ENCODE data around the gene IWS1.

IWS1 gene

DNA sequence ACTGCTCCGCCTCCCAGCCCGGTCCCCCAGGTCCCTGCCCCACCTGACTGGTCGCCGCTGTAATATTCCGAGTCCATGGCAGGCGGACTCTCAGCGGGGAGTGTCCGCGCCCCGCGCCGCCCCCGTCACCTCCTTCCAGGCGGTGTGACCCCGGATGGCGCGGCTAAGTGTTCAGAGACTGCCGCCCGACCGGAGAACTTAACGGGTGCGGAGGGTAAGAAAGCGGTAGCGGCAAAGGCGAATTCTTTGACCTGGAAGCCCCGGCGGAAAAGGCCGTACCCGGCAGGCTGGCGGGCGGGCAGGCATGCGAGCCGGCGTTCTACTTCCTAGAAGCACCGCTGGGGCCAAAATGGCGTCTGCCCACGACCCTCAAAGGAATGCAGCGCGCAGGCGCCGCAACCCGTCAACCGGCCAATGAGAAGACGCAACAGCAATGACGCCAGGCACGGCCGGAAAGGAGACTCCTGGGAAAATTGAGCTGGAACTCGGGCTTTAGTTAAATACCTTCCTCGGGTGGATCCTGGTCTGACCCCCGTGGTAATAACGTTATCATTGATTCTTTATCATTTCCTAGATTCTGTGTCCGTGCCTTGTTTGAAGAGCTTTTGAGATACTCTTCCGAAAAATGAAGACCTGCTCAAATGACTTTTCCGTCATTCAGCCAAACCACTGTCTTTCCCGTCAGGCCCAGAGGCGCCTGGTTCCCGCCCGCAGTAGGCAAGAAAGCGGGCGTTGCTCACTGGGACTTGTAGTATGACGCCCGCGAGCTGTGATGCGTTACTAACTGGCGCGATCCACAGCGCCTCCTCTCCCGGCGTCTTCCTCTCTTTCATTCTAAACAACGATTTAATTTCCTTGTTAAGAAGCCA lies at the start of gene IWS1:
TSS of gene IWS1 (minus strand) at position 358 of the 869 bp plus-strand sequence. CDS start at position 77, 281 bp downstream.
- ChIA-PET CTCF (no interaction called here), POLR2A (interaction anchor here (0.7 to 2.0 kb wide), 25 partner anchors 8 to 309 kb away, joined by 3 to 33 read pairs (median 5); partner anchors contain the start of genes ERCC3 and MYO7B)
- peak; percentile 32; the same call in 1 of the 2 replicates for TF ChIP-seq ELF4 (IDR thresholded peaks at IDR 0.05)
- no peak for TF ChIP-seq SUZ12 (IDR thresholded peaks at IDR 0.05)
- TF ChIP-seq L3MBTL2 (conservative IDR thresholded peaks at IDR 0.05) = peak; percentile 88
- peak; percentile 94 for DNase-seq (ENCODE audit: extremely low spot score)

GRCh38 chr2:127575941-127576432 lies 49.7 kb upstream of the IWS1 start:
- ChIA-PET CTCF (interaction anchor here (1.9 kb wide), 1 partner anchor 15 kb away, joined by 8 read pairs; no protein-coding TSS in a partner anchor), POLR2A (no interaction called here)
- no peak for TF ChIP-seq ARNT (IDR thresholded peaks at IDR 0.05)
- TF ChIP-seq HDGF (IDR thresholded peaks at IDR 0.05; ENCODE audit: borderline replicate concordance) = no peak
- no peak for TF ChIP-seq FOXA1 (IDR thresholded peaks at IDR 0.05)
- TF ChIP-seq NFRKB (IDR thresholded peaks at IDR 0.05) = no peak
- TF ChIP-seq SP1 (IDR thresholded peaks at IDR 0.05) = no peak
- no peak for TF ChIP-seq L3MBTL2 (conservative IDR thresholded peaks at IDR 0.05)
- TF ChIP-seq FOXK2 (IDR thresholded peaks at IDR 0.05) = no peak
- TF ChIP-seq ELF4 (IDR thresholded peaks at IDR 0.05) = no peak
- TF ChIP-seq BHLHE40 (IDR thresholded peaks at IDR 0.05; ENCODE audit: borderline replicate concordance) = no peak
- no peak for TF ChIP-seq LEF1 (IDR thresholded peaks at IDR 0.05; ENCODE audit: borderline replicate concordance)
- TF ChIP-seq TARDBP (IDR thresholded peaks at IDR 0.05) = no peak
- TF ChIP-seq PKNOX1 (IDR thresholded peaks at IDR 0.05) = no peak
- DNase-seq (ENCODE audit: extremely low spot score) = no peak

- no peak for TF ChIP-seq FOXK2 (IDR thresholded peaks at IDR 0.05)
- TF ChIP-seq PKNOX1 (IDR thresholded peaks at IDR 0.05) = no peak
- TF ChIP-seq ARNT (IDR thresholded peaks at IDR 0.05) = no peak
- no peak for TF ChIP-seq BHLHE40 (IDR thresholded peaks at IDR 0.05; ENCODE audit: borderline replicate concordance)
- TF ChIP-seq SUZ12 (IDR thresholded peaks at IDR 0.05) = no peak
- no peak for TF ChIP-seq L3MBTL2 (conservative IDR thresholded peaks at IDR 0.05)
- no peak for TF ChIP-seq LEF1 (IDR thresholded peaks at IDR 0.05; ENCODE audit: borderline replicate concordance)
- TF ChIP-seq SP1 (IDR thresholded peaks at IDR 0.05) = no peak
- no peak for TF ChIP-seq CTBP1 (IDR thresholded peaks at IDR 0.05; ENCODE audit: borderline replicate concordance)
- TF ChIP-seq FOXA1 (IDR thresholded peaks at IDR 0.05) = no peak
- TF ChIP-seq HDGF (IDR thresholded peaks at IDR 0.05; ENCODE audit: borderline replicate concordance) = no peak
- no peak for TF ChIP-seq FOXM1 (IDR thresholded peaks at IDR 0.05; ENCODE audit: borderline replicate concordance)
- ChIA-PET POLR2A (no interaction called here), CTCF (interaction anchor here (1.9 kb wide), 1 partner anchor 16 kb away, joined by 8 read pairs; no protein-coding TSS in a partner anchor)
- DNase-seq (ENCODE audit: extremely low spot score) = no peak
These were observed 49.0 kb upstream of the IWS1 start for GRCh38 chr2:127575185-127575765.

DNA sequence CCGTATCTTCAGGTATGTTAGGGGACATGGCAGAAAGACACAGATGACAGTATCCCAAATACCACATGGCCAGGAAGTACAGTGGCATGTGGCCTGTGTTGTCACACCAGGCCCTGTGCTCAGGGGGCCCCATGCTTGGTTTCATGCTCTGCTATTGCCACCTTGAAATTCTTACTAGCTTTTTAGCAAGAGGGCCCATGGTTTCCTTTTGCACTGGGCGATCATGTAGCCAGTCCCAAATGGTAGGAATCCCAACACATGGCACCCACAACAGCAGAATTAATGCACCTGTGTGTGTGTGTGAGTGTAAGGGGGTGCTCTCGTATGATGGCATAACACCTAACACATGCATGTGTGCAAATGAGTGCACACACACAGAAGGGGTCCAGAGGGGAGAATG lies 48.4 kb upstream of the IWS1 start:
- ChIA-PET CTCF (interaction anchor here (1.9 kb wide), 1 partner anchor 17 kb away, joined by 8 read pairs; no protein-coding TSS in a partner anchor), POLR2A (no interaction called here)
- DNase-seq (ENCODE audit: extremely low spot score) = no peak
- TF ChIP-seq BHLHE40 (IDR thresholded peaks at IDR 0.05; ENCODE audit: borderline replicate concordance) (no peak), TARDBP (IDR thresholded peaks at IDR 0.05) (no peak), CTBP1 (IDR thresholded peaks at IDR 0.05; ENCODE audit: borderline replicate concordance) (no peak), L3MBTL2 (conservative IDR thresholded peaks at IDR 0.05) (no peak)

DNA sequence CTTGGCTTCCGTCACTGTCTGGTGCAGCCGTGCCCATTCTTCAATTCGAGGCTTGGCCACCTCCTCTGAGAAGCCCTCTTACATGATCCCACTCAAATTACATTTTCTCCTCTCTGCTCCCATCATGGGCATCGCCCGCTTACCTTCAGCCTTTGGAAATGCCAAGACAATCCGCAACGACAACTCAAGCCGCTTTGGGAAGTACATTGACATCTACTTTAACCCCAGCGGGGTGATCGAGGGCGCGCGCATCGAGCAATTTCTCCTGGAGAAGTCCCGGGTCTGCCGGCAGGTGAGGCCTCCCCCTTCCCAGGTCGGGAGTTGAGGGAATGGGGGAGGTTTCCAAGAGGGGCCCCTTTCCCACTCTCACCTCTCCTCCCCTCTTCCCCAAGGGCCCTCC lies 47.5 kb upstream of the IWS1 start:
- no peak for DNase-seq (ENCODE audit: extremely low spot score)
- ChIA-PET POLR2A (no interaction called here), CTCF (no interaction called here)
- TF ChIP-seq L3MBTL2 (conservative IDR thresholded peaks at IDR 0.05) (no peak), LEF1 (IDR thresholded peaks at IDR 0.05; ENCODE audit: borderline replicate concordance) (no peak), ZNF384 (IDR thresholded peaks at IDR 0.05) (no peak), SUZ12 (IDR thresholded peaks at IDR 0.05) (no peak), FOXA1 (IDR thresholded peaks at IDR 0.05) (no peak), ARNT (IDR thresholded peaks at IDR 0.05) (no peak), NFRKB (IDR thresholded peaks at IDR 0.05) (no peak), PKNOX1 (IDR thresholded peaks at IDR 0.05) (no peak)

DNA sequence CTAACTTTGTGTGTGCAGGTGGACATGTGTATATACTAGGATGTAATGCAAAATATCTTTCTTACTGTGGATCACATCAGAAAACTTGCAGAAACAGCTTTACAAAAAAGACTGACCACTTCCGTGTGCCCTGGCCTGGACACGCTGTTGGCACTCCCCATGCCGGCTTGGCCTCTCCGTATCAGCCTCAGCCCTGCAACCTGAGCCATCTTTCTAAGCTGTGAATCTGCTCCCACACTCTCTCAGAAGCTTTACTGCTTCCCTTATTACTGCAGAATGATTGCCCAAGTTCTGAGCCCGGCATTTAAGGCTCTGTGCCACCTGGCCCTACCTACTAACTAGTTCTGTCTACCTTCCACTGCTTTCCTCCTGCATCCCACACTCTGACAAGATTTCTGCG lies 47.0 kb upstream of the IWS1 start:
- CTCF ChIA-PET = no interaction called here
- POLR2A ChIA-PET = no interaction called here
- no peak for TF ChIP-seq PKNOX1 (IDR thresholded peaks at IDR 0.05)
- no peak for TF ChIP-seq HDGF (IDR thresholded peaks at IDR 0.05; ENCODE audit: borderline replicate concordance)
- no peak for TF ChIP-seq L3MBTL2 (conservative IDR thresholded peaks at IDR 0.05)
- no peak for TF ChIP-seq FOXM1 (IDR thresholded peaks at IDR 0.05; ENCODE audit: borderline replicate concordance)
- TF ChIP-seq BHLHE40 (IDR thresholded peaks at IDR 0.05; ENCODE audit: borderline replicate concordance) = no peak
- TF ChIP-seq NFRKB (IDR thresholded peaks at IDR 0.05) = no peak
- no peak for TF ChIP-seq FOXK2 (IDR thresholded peaks at IDR 0.05)
- no peak for TF ChIP-seq CTBP1 (IDR thresholded peaks at IDR 0.05; ENCODE audit: borderline replicate concordance)
- no peak for TF ChIP-seq ARNT (IDR thresholded peaks at IDR 0.05)
- TF ChIP-seq ELF4 (IDR thresholded peaks at IDR 0.05) = no peak
- TF ChIP-seq SUZ12 (IDR thresholded peaks at IDR 0.05) = no peak
- no peak for TF ChIP-seq LEF1 (IDR thresholded peaks at IDR 0.05; ENCODE audit: borderline replicate concordance)
- no peak for TF ChIP-seq FOXA1 (IDR thresholded peaks at IDR 0.05)
- no peak for TF ChIP-seq ZNF384 (IDR thresholded peaks at IDR 0.05)
- no peak for TF ChIP-seq SP1 (IDR thresholded peaks at IDR 0.05)
- no peak for TF ChIP-seq TARDBP (IDR thresholded peaks at IDR 0.05)
- no peak for DNase-seq (ENCODE audit: extremely low spot score)

All from HEK293T (cell line).